HCT116 (cell line): Measurements from ENCODE around the gene CDC42BPB. TPM values are rescaled to one million over a fixed set of nuclear protein-coding genes. Genes with fewer than 3 reads are reported as not detected.

ENCODE experiments used
- ATAC-seq: fragments of 200-7000 bp; cut with Tn5 transposase; 2 replicates; pipeline ENCODE4 v1.9.1; 2020; ENCODE audit warnings: mild to moderate bottlenecking, moderate library complexity
- BruUV-seq: library from RNA; stranded (reverse); fragments of 400-500 nt; replicated peaks from 2 replicates; lab custom pipeline; 2021; lab: Mats Ljungman, UMichigan
- CTCF ChIA-PET: fragments of 300-600 bp; sonication (Branson Sonifier 250); formaldehyde crosslinking; loops from one replicate; lab custom pipeline; 2021; ENCODE audit warnings: antibody characterized with exemption; lab: Charles Lee
- POLR2A ChIA-PET: fragments of 300-600, 350-600 bp; sonication (Branson Sonifier 250); formaldehyde crosslinking; loops from one replicate; lab custom pipeline; 2021; ENCODE audit warnings: antibody characterized with exemption; lab: Charles Lee
- RAD21 ChIA-PET, 2 experiments: fragments of 300-600 bp; sonication (Branson Sonifier 250); formaldehyde crosslinking; loops; one replicate each; lab custom pipeline; 2023; ENCODE audit warnings: low total read pairs in 2 of 2; ENCODE audit not compliant: uncharacterized antibody in 2 of 2, unreplicated experiment in 2 of 2, low non-redundant PET in 1 of 2; lab: Charles Lee
- DNase-seq: peaks from one replicate; pipeline ENCODE4 v3.0.0-alpha.2; 2010; ENCODE audit warnings: low read depth, low spot score
- H2AFZ ChIP-seq: fragments of 200-600 bp; shearing (Covaris generic), sonication (generic); 2 replicates; pipeline ENCODE4 v1.6.1; 2017; ENCODE audit warnings: low read depth, mixed run types, mixed read lengths, antibody characterized with exemption, low read length; ENCODE audit not compliant: poor library complexity, severe bottlenecking
- H3K27ac ChIP-seq: 2 replicates; pipeline ENCODE4 v1.5.1; 2012; ENCODE audit warnings: low read depth, low read length
- H3K27me3 ChIP-seq: fragments of 200-600 bp; sonication (generic); 2 replicates; pipeline ENCODE4 v1.6.1; 2016; ENCODE audit warnings: mixed run types, low read length, mixed read lengths; ENCODE audit not compliant: insufficient read depth
- H3K36me3 ChIP-seq, 2 experiments: fragments of 200-500 bp in 1 of 2; fragments of 200-600 bp in 1 of 2; sonication (Bioruptor generic) in 1 of 2; sonication (generic) in 1 of 2; 2 replicates each; pipeline versions ENCODE4 v1.5.1 to v1.6.1; 2014 to 2016; ENCODE audit warnings: low read length in 2 of 2, inconsistent platforms in 1 of 2, mixed read lengths in 1 of 2, mixed run types in 1 of 2; ENCODE audit not compliant: insufficient read depth in 2 of 2, control insufficient read depth in 1 of 2
- H3K4me1 ChIP-seq, 2 experiments: fragments of 200-600 bp in 1 of 2; sonication (generic) in 1 of 2; 2 replicates each; pipeline versions ENCODE4 v1.5.1 to v1.6.1; 2012 to 2017; ENCODE audit warnings: low read length in 2 of 2, inconsistent platforms in 1 of 2, mild to moderate bottlenecking in 1 of 2, mixed read lengths in 1 of 2, mixed run types in 1 of 2, moderate library complexity in 1 of 2; ENCODE audit not compliant: insufficient read depth in 2 of 2, control insufficient read depth in 1 of 2
- H3K4me2 ChIP-seq: fragments of 200-600 bp; sonication (generic); 2 replicates; pipeline ENCODE4 v1.6.1; 2017; ENCODE audit warnings: mixed run types, low read length, mixed read lengths
- H3K4me3 ChIP-seq, 2 experiments: fragments of 200-600 bp in 1 of 2; sonication (generic) in 1 of 2; replicated peaks in 1 of 2; 2 replicates each; pipeline ENCODE4 v1.5.1; 2011 to 2016; ENCODE audit warnings: low read length in 2 of 2, control low read depth in 1 of 2, low read depth in 1 of 2, mild to moderate bottlenecking in 1 of 2, mixed read lengths in 1 of 2, mixed run types in 1 of 2
- H3K79me2 ChIP-seq: fragments of 200-600 bp; sonication (generic); 2 replicates; pipeline ENCODE4 v1.6.1; 2017; ENCODE audit warnings: mild to moderate bottlenecking, mixed run types, low read length, moderate library complexity, mixed read lengths; ENCODE audit not compliant: insufficient read depth
- H3K9ac ChIP-seq: fragments of 200-600 bp; sonication (generic); 2 replicates; pipeline ENCODE4 v1.6.1; 2016; ENCODE audit warnings: low read length, mixed read lengths
- H3K9me2 ChIP-seq: fragments of 200-600 bp; sonication (generic), shearing (Covaris generic); 2 replicates; pipeline ENCODE4 v1.6.1; 2017; ENCODE audit warnings: mixed run types, mild to moderate bottlenecking, moderate library complexity; ENCODE audit not compliant: insufficient read depth
- H3K9me3 ChIP-seq, 2 experiments: fragments of 200-500 bp in 1 of 2; fragments of 200-600 bp in 1 of 2; sonication (Bioruptor generic) in 1 of 2; sonication (generic) in 1 of 2; 2 replicates each; pipeline ENCODE4 v1.6.1; 2014 to 2017; ENCODE audit warnings: low read length in 2 of 2, mixed read lengths in 2 of 2, inconsistent platforms in 1 of 2, low read depth in 1 of 2, mild to moderate bottlenecking in 1 of 2, mixed run types in 1 of 2, moderate library complexity in 1 of 2; ENCODE audit not compliant: control insufficient read depth in 1 of 2, insufficient read depth in 1 of 2
- H4K20me1 ChIP-seq: fragments of 200-600 bp; sonication (generic), shearing (Covaris generic); 2 replicates; pipeline ENCODE4 v1.6.1; 2017; ENCODE audit warnings: mixed run types, mild to moderate bottlenecking, moderate library complexity; ENCODE audit not compliant: insufficient read depth
- CEBPB ChIP-seq: IDR thresholded peaks from 2 replicates; pipeline ENCODE4 v1.6.1; 2012; ENCODE audit warnings: low read depth
- EGR1 ChIP-seq: IDR thresholded peaks from 2 replicates; pipeline ENCODE4 v1.6.1; 2012; ENCODE audit warnings: low read depth
- EZH2 ChIP-seq: fragments of 200-600 bp; sonication (generic); IDR thresholded peaks from 2 replicates; pipeline ENCODE4 v1.6.1; 2017; ENCODE audit warnings: antibody characterized with exemption, mixed run types
- RAD21 ChIP-seq: IDR thresholded peaks from 2 replicates; pipeline ENCODE4 v1.6.1; 2012; ENCODE audit warnings: low read depth, mild to moderate bottlenecking
- SP1 ChIP-seq: IDR thresholded peaks from 2 replicates; pipeline ENCODE4 v1.6.1; 2012; ENCODE audit warnings: low read depth
- intact Hi-C: fragments of 100-400 bp; cut with micrococcal nuclease; formaldehyde crosslinking; loops from 2 replicates; pipeline ENCODE4 v1.10.0; 2022
- total RNA-seq: library from RNA; stranded (reverse); gene quantifications from one replicate; pipeline ENCODE4 v1.2.1, GENCODE V29; 2021; ENCODE audit not compliant: unreplicated experiment
- TF ChIP-seq, protein P1 (sequence below): IDR thresholded peaks from 2 replicates; pipeline ENCODE4 v1.6.1; 2012
- TF ChIP-seq, protein P2 (sequence below): IDR thresholded peaks from 2 replicates; pipeline ENCODE4 v1.6.1; 2012; ENCODE audit warnings: low read depth

CDC42BPB gene
- total RNA-seq, 1 experiment from 2014 or later, result 85.6 TPM

DNA sequence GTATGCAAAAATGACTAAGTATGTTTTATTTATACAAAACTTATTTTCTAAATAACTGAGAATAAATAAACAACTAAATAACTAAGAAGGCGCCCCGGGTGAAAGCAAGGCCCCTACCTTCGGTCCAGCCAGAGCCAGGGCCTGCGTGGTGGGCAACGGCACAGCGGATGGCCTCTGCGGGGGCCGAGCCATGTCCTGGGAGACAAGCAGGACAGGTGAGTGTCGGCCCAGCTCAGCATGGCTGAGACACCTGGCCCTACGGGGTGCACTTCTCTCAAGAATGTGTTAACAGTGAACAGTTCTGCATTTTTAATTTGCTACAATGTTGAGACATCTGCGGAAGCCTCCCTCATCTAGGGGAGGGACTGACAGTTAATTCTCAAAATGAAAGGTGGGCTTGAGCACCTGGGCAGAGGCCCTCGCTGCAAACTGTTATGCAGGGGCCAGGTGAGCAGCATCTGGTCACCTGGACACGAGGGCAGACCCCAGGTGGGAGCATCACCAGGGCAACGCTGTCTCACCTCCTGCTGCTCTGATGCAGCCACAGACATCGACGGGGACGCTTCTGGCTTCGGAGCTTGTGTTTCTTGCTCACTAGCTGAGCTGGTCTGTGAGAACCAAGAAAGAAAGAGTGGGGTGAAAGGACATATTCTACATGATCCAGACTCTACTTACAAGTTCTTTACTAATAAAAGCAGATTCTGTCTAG, 103.1 kb downstream of the CDC42BPB start:
- Histone ChIP-seq H3K79me2 (no peaks in the 10 kb centered on the region), H2AFZ (no peak overlapping the region), H3K9me3 (no peaks in the 10 kb centered on the region), H3K27me3 (no peaks in the 10 kb centered on the region), H3K4me1 (no peaks in the 10 kb centered on the region), H3K9me2 (no peaks in the 10 kb centered on the region), H3K4me2 (no peak overlapping the region), H3K9ac (no peak overlapping the region), H3K27ac (no peak overlapping the region), H3K4me3 (no peak overlapping the region), H4K20me1 (no peaks in the 10 kb centered on the region), H3K36me3 (peaks cover 22 to 36% of the 10 kb centered on the region in 2 experiments; a peak in 3 of 4 replicates)
- intact Hi-C loops, result no loop called here
- no peak for ATAC-seq
- ChIA-PET CTCF (no interaction called here), POLR2A (no interaction called here), RAD21 (no interaction called here)
- TF ChIP-seq, protein P1, sequence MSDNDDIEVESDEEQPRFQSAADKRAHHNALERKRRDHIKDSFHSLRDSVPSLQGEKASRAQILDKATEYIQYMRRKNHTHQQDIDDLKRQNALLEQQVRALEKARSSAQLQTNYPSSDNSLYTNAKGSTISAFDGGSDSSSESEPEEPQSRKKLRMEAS, result no peak
- no peak for TF ChIP-seq EGR1
- no peak for DNase-seq
- no TSS peak for BruUV-seq

DNA sequence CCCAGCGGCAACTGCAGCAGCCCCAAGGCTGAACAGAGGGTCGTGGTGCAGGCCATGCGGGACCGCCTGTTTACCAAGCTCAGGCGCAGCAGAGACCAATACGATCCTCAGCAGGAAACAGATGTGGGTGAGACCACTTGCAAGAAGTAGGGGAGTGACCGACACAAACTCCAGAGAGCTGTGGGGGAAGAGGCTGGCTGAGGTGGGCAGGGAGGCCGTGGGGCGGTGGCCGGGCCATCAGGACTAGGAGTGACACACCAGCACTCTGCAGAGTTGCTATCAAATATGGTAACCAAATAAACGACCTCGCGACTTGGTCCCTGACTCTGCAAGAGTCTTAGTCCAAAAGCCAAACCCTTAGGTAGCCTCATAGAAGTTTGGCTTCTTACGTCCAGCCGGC, 104.2 kb downstream of the CDC42BPB start:
- Histone ChIP-seq H3K27me3 (no peaks in the 10 kb centered on the region), H4K20me1 (no peaks in the 10 kb centered on the region), H2AFZ (no peak overlapping the region), H3K4me3 (no peak overlapping the region), H3K9me2 (no peaks in the 10 kb centered on the region), H3K27ac (no peak overlapping the region), H3K36me3 (peaks cover 15 to 30% of the 10 kb centered on the region in 2 experiments; a peak in 3 of 4 replicates), H3K79me2 (no peaks in the 10 kb centered on the region), H3K9ac (no peak overlapping the region), H3K4me1 (peaks cover 0 to 4% of the 10 kb centered on the region in 2 experiments; a peak in 1 of 4 replicates), H3K4me2 (no peak overlapping the region), H3K9me3 (no peaks in the 10 kb centered on the region)
- ATAC-seq, result no peak
- ChIA-PET POLR2A (no interaction called here), RAD21 (no interaction called here), CTCF (no interaction called here)
- no TSS peak for BruUV-seq
- intact Hi-C loops, result no loop called here
- TF ChIP-seq EZH2 (no peak), CEBPB (no peak), RAD21 (no peak), SP1 (no peak)
- TF ChIP-seq, protein P2, sequence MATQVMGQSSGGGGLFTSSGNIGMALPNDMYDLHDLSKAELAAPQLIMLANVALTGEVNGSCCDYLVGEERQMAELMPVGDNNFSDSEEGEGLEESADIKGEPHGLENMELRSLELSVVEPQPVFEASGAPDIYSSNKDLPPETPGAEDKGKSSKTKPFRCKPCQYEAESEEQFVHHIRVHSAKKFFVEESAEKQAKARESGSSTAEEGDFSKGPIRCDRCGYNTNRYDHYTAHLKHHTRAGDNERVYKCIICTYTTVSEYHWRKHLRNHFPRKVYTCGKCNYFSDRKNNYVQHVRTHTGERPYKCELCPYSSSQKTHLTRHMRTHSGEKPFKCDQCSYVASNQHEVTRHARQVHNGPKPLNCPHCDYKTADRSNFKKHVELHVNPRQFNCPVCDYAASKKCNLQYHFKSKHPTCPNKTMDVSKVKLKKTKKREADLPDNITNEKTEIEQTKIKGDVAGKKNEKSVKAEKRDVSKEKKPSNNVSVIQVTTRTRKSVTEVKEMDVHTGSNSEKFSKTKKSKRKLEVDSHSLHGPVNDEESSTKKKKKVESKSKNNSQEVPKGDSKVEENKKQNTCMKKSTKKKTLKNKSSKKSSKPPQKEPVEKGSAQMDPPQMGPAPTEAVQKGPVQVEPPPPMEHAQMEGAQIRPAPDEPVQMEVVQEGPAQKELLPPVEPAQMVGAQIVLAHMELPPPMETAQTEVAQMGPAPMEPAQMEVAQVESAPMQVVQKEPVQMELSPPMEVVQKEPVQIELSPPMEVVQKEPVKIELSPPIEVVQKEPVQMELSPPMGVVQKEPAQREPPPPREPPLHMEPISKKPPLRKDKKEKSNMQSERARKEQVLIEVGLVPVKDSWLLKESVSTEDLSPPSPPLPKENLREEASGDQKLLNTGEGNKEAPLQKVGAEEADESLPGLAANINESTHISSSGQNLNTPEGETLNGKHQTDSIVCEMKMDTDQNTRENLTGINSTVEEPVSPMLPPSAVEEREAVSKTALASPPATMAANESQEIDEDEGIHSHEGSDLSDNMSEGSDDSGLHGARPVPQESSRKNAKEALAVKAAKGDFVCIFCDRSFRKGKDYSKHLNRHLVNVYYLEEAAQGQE, result no peak
- DNase-seq, result no peak
